Keratinocyte (primary cell): ENCODE data around the gene EIF5B. TPM values are rescaled to one million over a fixed set of nuclear protein-coding genes. Genes with fewer than 3 reads are reported as not detected.
A peak's percentile ranks its signal among the peaks of the same experiment; 100 is the strongest.

Experiments used
- DNase-seq: peaks from one replicate; pipeline ENCODE4 v3.0.0-alpha.2; 2011; ENCODE audit warnings: low read depth, missing footprints, low spot score
- FAIRE-seq: peaks from 2 replicates; lab custom pipeline; 2011; peaks lifted over from hg19 to GRCh38; lab: Jason Lieb, UNC
- H2AFZ ChIP-seq: 2 replicates; pipeline ENCODE4 v1.6.0; 2012; ENCODE audit warnings: low read length, control low read depth, inconsistent platforms; ENCODE audit not compliant: control insufficient read depth
- H3K27ac ChIP-seq: 2 replicates; pipeline ENCODE4 v1.5.1; 2011; ENCODE audit warnings: low read length; ENCODE audit not compliant: control insufficient read depth, insufficient read depth
- H3K27me3 ChIP-seq: 3 replicates; pipeline ENCODE4 v1.6.0; 2011; ENCODE audit warnings: low read length; ENCODE audit not compliant: control insufficient read depth, insufficient read depth; ENCODE audit errors: extremely low read depth
- H3K36me3 ChIP-seq, 2 experiments: 2 replicates in 1 of 2; 3 replicates in 1 of 2; pipeline ENCODE4 v1.5.1; 2011; ENCODE audit warnings: low read length in 2 of 2, mild to moderate bottlenecking in 1 of 2; ENCODE audit not compliant: control insufficient read depth in 2 of 2, insufficient read depth in 2 of 2; ENCODE audit errors: extremely low read depth in 1 of 2
- H3K4me1 ChIP-seq: 3 replicates; pipeline ENCODE4 v1.5.1; 2011; ENCODE audit warnings: low read length; ENCODE audit not compliant: control insufficient read depth, insufficient read depth; ENCODE audit errors: extremely low read depth
- H3K4me2 ChIP-seq: 3 replicates; pipeline ENCODE4 v1.6.0; 2011; ENCODE audit warnings: low read depth, low read length; ENCODE audit not compliant: control insufficient read depth, insufficient read depth; ENCODE audit errors: extremely low read depth
- H3K4me3 ChIP-seq, 3 experiments: fragments of 200-600 bp in 1 of 3; sonication (generic) in 1 of 3; 2 replicates in 2 of 3; 3 replicates in 1 of 3; pipeline ENCODE4 v1.5.1; 2011 to 2016; ENCODE audit warnings: low read length in 3 of 3, mild to moderate bottlenecking in 3 of 3, control low read depth in 2 of 3, inconsistent platforms in 1 of 3, low read depth in 1 of 3, mixed read lengths in 1 of 3, mixed run types in 1 of 3, moderate library complexity in 1 of 3; ENCODE audit not compliant: control insufficient read depth in 2 of 3, insufficient read depth in 2 of 3; ENCODE audit errors: extremely low read depth in 1 of 3
- H3K79me2 ChIP-seq: 2 replicates; pipeline ENCODE4 v1.6.0; 2012; ENCODE audit warnings: low read length; ENCODE audit not compliant: control insufficient read depth, insufficient read depth
- H3K9ac ChIP-seq: 3 replicates; pipeline ENCODE4 v1.6.0; 2011; ENCODE audit warnings: low read length; ENCODE audit not compliant: control insufficient read depth, insufficient read depth; ENCODE audit errors: extremely low read depth
- H3K9me1 ChIP-seq: 3 replicates; pipeline ENCODE4 v1.6.0; 2011; ENCODE audit warnings: low read length; ENCODE audit not compliant: control insufficient read depth, insufficient read depth; ENCODE audit errors: extremely low read depth
- H3K9me3 ChIP-seq: 2 replicates; pipeline ENCODE4 v1.5.1; 2012; ENCODE audit warnings: low read depth, low read length; ENCODE audit not compliant: control insufficient read depth
- H4K20me1 ChIP-seq: 3 replicates; pipeline ENCODE4 v1.6.0; 2011; ENCODE audit warnings: low read length; ENCODE audit not compliant: control insufficient read depth, insufficient read depth; ENCODE audit errors: extremely low read depth
- EZH2 ChIP-seq: IDR thresholded peaks from one replicate; pipeline ENCODE4 v1.6.1; 2012; ENCODE audit warnings: inconsistent platforms, mild to moderate bottlenecking, low read length, moderate library complexity
- dilution Hi-C: fragments of 300-500 bp; cut with MboI; formaldehyde crosslinking; loops from one replicate; pipeline ENCODE4 v1.7.0; 2020; ENCODE audit warnings: low sequenced_read_pairs; ENCODE audit not compliant: extremely low pct_ligation_motif_present
- polyA plus RNA-seq, 5 experiments: library from polyadenylated mRNA; depleted of rRNA in 3 of 5; stranded (reverse) in 3 of 5; stranded (forward) in 1 of 5; unstranded in 1 of 5; fragments of >200 nt; gene quantifications; 1 replicate in 1 of 5; 2 replicates in 3 of 5; 3 replicates in 1 of 5; pipeline versions ENCODE4 v1.2.1 to v1.2.3, GENCODE V29; 2011 to 2012; ENCODE audit warnings: missing spikeins in 2 of 5, low read depth in 1 of 5, low replicate concordance in 1 of 5
- TF ChIP-seq, protein P1 (sequence below), 3 experiments: IDR thresholded peaks in 1 of 3; conservative IDR thresholded peaks in 1 of 3; optimal IDR thresholded peaks in 1 of 3; 2 replicates in 2 of 3; 3 replicates in 1 of 3; pipeline versions ENCODE3 to v1.5.1; 2011; ENCODE audit warnings: low read length in 3 of 3, mild to moderate bottlenecking in 3 of 3, moderate library complexity in 2 of 3, control low read depth in 1 of 3, inconsistent platforms in 1 of 3; ENCODE audit not compliant: insufficient read depth in 2 of 3; ENCODE audit errors: extremely low read depth in 1 of 3

EIF5B gene
- polyA plus RNA-seq, 1 donor (not counting 4 experiments of a cell fraction or from before 2014, with no cell fraction given) = 32.6 TPM

DNA sequence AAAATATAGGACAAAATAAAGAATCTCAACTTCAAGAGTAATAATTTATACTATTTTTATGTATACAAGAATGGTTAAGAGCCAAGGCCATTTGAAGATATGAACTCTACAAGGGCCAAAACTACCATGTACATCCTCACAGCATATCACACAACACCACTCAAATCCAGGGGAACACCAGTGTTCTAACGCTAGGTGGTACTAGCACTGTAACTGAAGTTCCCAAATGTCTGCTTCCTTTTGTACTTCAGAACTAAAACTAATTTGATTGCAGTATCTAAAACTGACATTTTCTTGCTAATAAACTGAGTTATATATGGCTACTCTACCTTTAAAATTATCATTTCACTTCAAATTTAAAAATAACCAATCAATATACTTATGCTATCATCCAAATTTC is 105.6 kb downstream of the EIF5B start:
- Histone ChIP-seq H3K27me3 (no peaks in the 10 kb centered on the region), H3K4me3 (no peak overlapping the region), H3K36me3 (peaks cover 9 to 14% of the 10 kb centered on the region in 2 experiments), H3K4me2 (no peak overlapping the region), H3K9me3 (no peaks in the 10 kb centered on the region), H3K79me2 (peaks cover 70% of the 10 kb centered on the region), H2AFZ (no peak overlapping the region), H3K4me1 (peaks cover 11% of the 10 kb centered on the region), H3K9me1 (no peaks in the 10 kb centered on the region), H3K9ac (no peak overlapping the region), H4K20me1 (no peaks in the 10 kb centered on the region), H3K27ac (no peak overlapping the region)
- FAIRE-seq (no peak), DNase-seq (no peak)
- no peak for TF ChIP-seq EZH2
- TF ChIP-seq, protein P1, sequence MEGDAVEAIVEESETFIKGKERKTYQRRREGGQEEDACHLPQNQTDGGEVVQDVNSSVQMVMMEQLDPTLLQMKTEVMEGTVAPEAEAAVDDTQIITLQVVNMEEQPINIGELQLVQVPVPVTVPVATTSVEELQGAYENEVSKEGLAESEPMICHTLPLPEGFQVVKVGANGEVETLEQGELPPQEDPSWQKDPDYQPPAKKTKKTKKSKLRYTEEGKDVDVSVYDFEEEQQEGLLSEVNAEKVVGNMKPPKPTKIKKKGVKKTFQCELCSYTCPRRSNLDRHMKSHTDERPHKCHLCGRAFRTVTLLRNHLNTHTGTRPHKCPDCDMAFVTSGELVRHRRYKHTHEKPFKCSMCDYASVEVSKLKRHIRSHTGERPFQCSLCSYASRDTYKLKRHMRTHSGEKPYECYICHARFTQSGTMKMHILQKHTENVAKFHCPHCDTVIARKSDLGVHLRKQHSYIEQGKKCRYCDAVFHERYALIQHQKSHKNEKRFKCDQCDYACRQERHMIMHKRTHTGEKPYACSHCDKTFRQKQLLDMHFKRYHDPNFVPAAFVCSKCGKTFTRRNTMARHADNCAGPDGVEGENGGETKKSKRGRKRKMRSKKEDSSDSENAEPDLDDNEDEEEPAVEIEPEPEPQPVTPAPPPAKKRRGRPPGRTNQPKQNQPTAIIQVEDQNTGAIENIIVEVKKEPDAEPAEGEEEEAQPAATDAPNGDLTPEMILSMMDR (optimal IDR thresholded peaks at IDR 0.05 in 1 of 3, IDR thresholded peaks at IDR 0.05 in 1 of 3, conservative IDR thresholded peaks at IDR 0.05 in 1 of 3; ENCODE audit: extremely low read depth in 1 of 3, insufficient read depth in 2 of 3, low read length in 3 of 3) = peak; percentile 23 to 52 (median 30)
- dilution Hi-C loops = no loop called here

DNA sequence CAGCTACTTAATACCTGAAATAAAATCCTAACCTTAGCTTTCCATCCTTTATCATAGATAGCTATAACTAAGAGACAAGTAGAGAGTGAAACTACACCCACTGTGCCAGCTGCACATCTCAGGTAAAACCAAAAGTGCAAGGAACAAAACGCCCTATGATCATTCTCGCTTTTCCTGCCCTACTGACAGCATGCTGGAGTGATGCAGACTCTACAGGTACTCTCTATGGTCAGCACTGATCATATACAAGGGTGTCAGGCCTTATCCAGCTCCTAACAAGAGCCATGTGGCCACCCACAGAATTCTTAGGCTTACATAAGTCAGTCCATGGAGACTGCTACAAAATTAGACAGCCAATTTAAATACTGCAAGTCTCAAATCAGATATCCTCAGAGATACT is 107.0 kb downstream of the EIF5B start:
- peaks cover 65% of the 10 kb centered on the region for H3K79me2 ChIP-seq
- H3K27ac ChIP-seq = no peak overlapping the region
- no peak overlapping the region for H2AFZ ChIP-seq
- H3K36me3 ChIP-seq = peaks cover 7 to 8% of the 10 kb centered on the region in 2 experiments
- no peak overlapping the region for H3K4me2 ChIP-seq
- H3K27me3 ChIP-seq = no peaks in the 10 kb centered on the region
- H3K9me1 ChIP-seq = no peaks in the 10 kb centered on the region
- H4K20me1 ChIP-seq = no peaks in the 10 kb centered on the region
- FAIRE-seq = no peak
- DNase-seq = no peak
- H3K9me3 ChIP-seq = no peaks in the 10 kb centered on the region
- peaks cover 13% of the 10 kb centered on the region for H3K4me1 ChIP-seq
- dilution Hi-C loops = no loop called here
- no peak overlapping the region for H3K4me3 ChIP-seq
- no peak overlapping the region for H3K9ac ChIP-seq
- TF ChIP-seq, protein P1 (optimal IDR thresholded peaks at IDR 0.05 in 1 of 3, IDR thresholded peaks at IDR 0.05 in 1 of 3, conservative IDR thresholded peaks at IDR 0.05 in 1 of 3; ENCODE audit: extremely low read depth in 1 of 3, insufficient read depth in 2 of 3, low read length in 3 of 3) = no peak
- no peak for TF ChIP-seq EZH2
